WTC11 (cell line): ENCODE measurements around the gene ASIP. TPM values are rescaled to one million over a fixed set of nuclear protein-coding genes. Genes with fewer than 3 reads are reported as not detected.

Experiments used
- ATAC-seq: fragments of 200-7000 bp; cut with Tn5 transposase; 2 replicates; pipeline ENCODE4 v1.10.0; 2021; ENCODE audit warnings: mild to moderate bottlenecking, moderate library complexity
- CTCF ChIA-PET: fragments of 300-600 bp; sonication (Branson Sonifier 250); formaldehyde crosslinking; loops from one replicate; lab custom pipeline; 2021; ENCODE audit warnings: antibody characterized with exemption; lab: Charles Lee
- POLR2A ChIA-PET: fragments of 350-600 bp; sonication (Branson Sonifier 250); formaldehyde crosslinking; loops from one replicate; lab custom pipeline; 2021; ENCODE audit warnings: antibody characterized with exemption; lab: Charles Lee
- DNase-seq: peaks from one replicate; pipeline ENCODE4 v3.0.0; 2021; ENCODE audit warnings: low spot score
- H3K27ac Mint-ChIP-seq: 2 replicates; pipeline ENCODE4 v1.8.0; 2021; ENCODE audit warnings: mixed read lengths
- H3K27me3 Mint-ChIP-seq: 2 replicates; pipeline ENCODE4 v1.8.0; 2021; ENCODE audit warnings: low read depth, mild to moderate bottlenecking, moderate library complexity, mixed read lengths
- H3K36me3 Mint-ChIP-seq: 2 replicates; pipeline ENCODE4 v1.8.0; 2021; ENCODE audit warnings: mixed read lengths
- H3K4me1 Mint-ChIP-seq: 2 replicates; pipeline ENCODE4 v1.8.0; 2022; ENCODE audit warnings: mixed read lengths
- H3K4me3 Mint-ChIP-seq: 2 replicates; pipeline ENCODE4 v1.8.0; 2021; ENCODE audit warnings: mild to moderate bottlenecking, moderate library complexity, mixed read lengths
- H3K9me3 Mint-ChIP-seq: 2 replicates; pipeline ENCODE4 v1.8.0; 2021; ENCODE audit warnings: mixed read lengths
- ATF6 ChIP-seq: sonication (generic); formaldehyde crosslinking; IDR thresholded peaks from 2 replicates; pipeline ENCODE4 v1.8.1; 2023; ENCODE audit warnings: mild to moderate bottlenecking, missing genetic modification reagents
- CREB1 ChIP-seq: sonication (generic); formaldehyde crosslinking; IDR thresholded peaks from 2 replicates; pipeline ENCODE4 v1.8.0; 2023; ENCODE audit warnings: mild to moderate bottlenecking, missing genetic modification reagents
- E2F5 ChIP-seq: sonication (generic); formaldehyde crosslinking; IDR thresholded peaks from 2 replicates; pipeline ENCODE4 v1.8.1; 2022; ENCODE audit warnings: mild to moderate bottlenecking, moderate library complexity, missing genetic modification reagents
- JUN ChIP-seq: sonication (generic); formaldehyde crosslinking; IDR thresholded peaks from 2 replicates; pipeline ENCODE4 v1.8.0; 2023; ENCODE audit warnings: mild to moderate bottlenecking, missing genetic modification reagents
- MAX ChIP-seq: sonication (generic); formaldehyde crosslinking; IDR thresholded peaks from 2 replicates; pipeline ENCODE4 v1.8.0; 2022; ENCODE audit warnings: mild to moderate bottlenecking, missing genetic modification reagents
- MLX ChIP-seq: sonication (generic); formaldehyde crosslinking; IDR thresholded peaks from 2 replicates; pipeline ENCODE4 v1.8.1; 2023; ENCODE audit warnings: mild to moderate bottlenecking, missing genetic modification reagents, moderate library complexity
- MYBL2 ChIP-seq: sonication (generic); formaldehyde crosslinking; IDR thresholded peaks from 2 replicates; pipeline ENCODE4 v1.8.1; 2023; ENCODE audit warnings: mild to moderate bottlenecking, moderate library complexity, missing genetic modification reagents
- PRRX2 ChIP-seq: fragments of 250-450 bp; sonication (Bioruptor Pico); IDR thresholded peaks from 2 replicates; pipeline ENCODE4 v1.8.0; 2021; ENCODE audit warnings: mild to moderate bottlenecking
- SOX15 ChIP-seq: fragments of 250-450 bp; sonication (Bioruptor Pico); IDR thresholded peaks from 2 replicates; pipeline ENCODE4 v1.9.0; 2021; ENCODE audit warnings: mild to moderate bottlenecking
- SP1 ChIP-seq: sonication (generic); formaldehyde crosslinking; conservative IDR thresholded peaks from 2 replicates; pipeline ENCODE4 v1.8.1; 2022; ENCODE audit warnings: missing genetic modification reagents
- USF1 ChIP-seq: sonication (generic); formaldehyde crosslinking; IDR thresholded peaks from 2 replicates; pipeline ENCODE4 v1.8.0; 2022; ENCODE audit warnings: mild to moderate bottlenecking, missing genetic modification reagents
- USF2 ChIP-seq: sonication (generic); formaldehyde crosslinking; IDR thresholded peaks from 2 replicates; pipeline ENCODE4 v1.8.1; 2023; ENCODE audit warnings: mild to moderate bottlenecking, missing genetic modification reagents, moderate library complexity
- ZNF138 ChIP-seq: sonication (generic); formaldehyde crosslinking; conservative IDR thresholded peaks from 2 replicates; pipeline ENCODE4 v1.8.1; 2022; ENCODE audit warnings: mild to moderate bottlenecking, moderate library complexity, missing genetic modification reagents
- ZNF219 ChIP-seq: sonication (generic); formaldehyde crosslinking; IDR thresholded peaks from 2 replicates; pipeline ENCODE4 v1.8.0; 2023; ENCODE audit warnings: missing genetic modification reagents, mild to moderate bottlenecking, borderline replicate concordance
- ZNF423 ChIP-seq: fragments of 250-450 bp; sonication (Bioruptor Pico); IDR thresholded peaks from 2 replicates; pipeline ENCODE4 v2.1.2; 2022; ENCODE audit warnings: mild to moderate bottlenecking, moderate library complexity
- ZNF512 ChIP-seq: sonication (generic); formaldehyde crosslinking; IDR thresholded peaks from 2 replicates; pipeline ENCODE4 v1.8.1; 2022; ENCODE audit warnings: missing genetic modification reagents, borderline replicate concordance
- total RNA-seq: library from RNA; stranded (reverse); gene quantifications from 3 replicates; pipeline ENCODE4 v1.2.3, GENCODE V29; 2021
- TF ChIP-seq, protein P1 (sequence below): sonication (generic); formaldehyde crosslinking; IDR thresholded peaks from 2 replicates; pipeline ENCODE4 v1.8.0; 2023; ENCODE audit warnings: missing genetic modification reagents, mild to moderate bottlenecking, borderline replicate concordance
- TF ChIP-seq, protein P2 (sequence below): sonication (generic); formaldehyde crosslinking; IDR thresholded peaks from 2 replicates; pipeline ENCODE4 v1.8.1; 2022; ENCODE audit warnings: low read depth, mild to moderate bottlenecking, moderate library complexity, missing genetic modification reagents, borderline replicate concordance
- TF ChIP-seq, protein P3 (sequence below): fragments of 200-600 bp; IDR thresholded peaks from 2 replicates; pipeline ENCODE4 v1.8.0; 2022; ENCODE audit warnings: antibody characterized with exemption
- TF ChIP-seq, protein P4 (sequence below): fragments of 250-450 bp; sonication (Bioruptor Pico); IDR thresholded peaks from 2 replicates; pipeline ENCODE4 v1.9.0; 2021; ENCODE audit warnings: mild to moderate bottlenecking

ASIP gene
- total RNA-seq, 1 experiment from 2014 or later = not detected

DNA sequence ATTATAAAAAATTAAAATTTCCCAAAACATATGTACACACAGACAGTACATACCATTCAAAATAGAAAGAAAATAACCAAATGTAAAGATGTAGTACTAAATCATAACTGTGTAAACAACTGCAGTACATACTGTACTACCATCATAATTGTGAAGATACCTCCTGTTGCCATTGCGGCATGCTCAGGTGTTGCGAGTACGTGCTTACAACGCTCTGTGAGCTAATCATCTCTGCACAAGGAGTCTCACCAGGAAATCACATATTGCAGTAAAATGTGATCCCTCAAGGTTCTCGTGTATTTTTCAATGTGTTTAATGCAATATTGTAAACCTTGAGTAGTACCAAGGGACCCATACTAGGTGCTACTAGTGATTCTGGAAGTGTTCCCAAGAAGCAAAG, 22.9 kb downstream of the ASIP start:
- DNase-seq (no peak), ATAC-seq (no peak)
- H3K9me3 Mint-ChIP-seq = no peaks in the 10 kb centered on the region
- ChIA-PET POLR2A (no interaction called here), CTCF (no interaction called here)
- no peak overlapping the region for H3K4me3 Mint-ChIP-seq
- no peak overlapping the region for H3K27ac Mint-ChIP-seq
- H3K36me3 Mint-ChIP-seq = no peaks in the 10 kb centered on the region
- peaks cover 4% of the 10 kb centered on the region for H3K27me3 Mint-ChIP-seq
- peaks cover 3% of the 10 kb centered on the region; the same call in 1 of the 2 replicates for H3K4me1 Mint-ChIP-seq
- TF ChIP-seq CREB1 (CRISPR knock-in tag) = no peak
- no peak for TF ChIP-seq ATF6 (CRISPR knock-in tag)
- no peak for TF ChIP-seq ZNF219 (CRISPR knock-in tag)
- TF ChIP-seq MAX (CRISPR knock-in tag) = no peak
- TF ChIP-seq MLX (CRISPR knock-in tag) = no peak
- no peak for TF ChIP-seq ZNF138 (CRISPR knock-in tag)
- TF ChIP-seq, protein P1, sequence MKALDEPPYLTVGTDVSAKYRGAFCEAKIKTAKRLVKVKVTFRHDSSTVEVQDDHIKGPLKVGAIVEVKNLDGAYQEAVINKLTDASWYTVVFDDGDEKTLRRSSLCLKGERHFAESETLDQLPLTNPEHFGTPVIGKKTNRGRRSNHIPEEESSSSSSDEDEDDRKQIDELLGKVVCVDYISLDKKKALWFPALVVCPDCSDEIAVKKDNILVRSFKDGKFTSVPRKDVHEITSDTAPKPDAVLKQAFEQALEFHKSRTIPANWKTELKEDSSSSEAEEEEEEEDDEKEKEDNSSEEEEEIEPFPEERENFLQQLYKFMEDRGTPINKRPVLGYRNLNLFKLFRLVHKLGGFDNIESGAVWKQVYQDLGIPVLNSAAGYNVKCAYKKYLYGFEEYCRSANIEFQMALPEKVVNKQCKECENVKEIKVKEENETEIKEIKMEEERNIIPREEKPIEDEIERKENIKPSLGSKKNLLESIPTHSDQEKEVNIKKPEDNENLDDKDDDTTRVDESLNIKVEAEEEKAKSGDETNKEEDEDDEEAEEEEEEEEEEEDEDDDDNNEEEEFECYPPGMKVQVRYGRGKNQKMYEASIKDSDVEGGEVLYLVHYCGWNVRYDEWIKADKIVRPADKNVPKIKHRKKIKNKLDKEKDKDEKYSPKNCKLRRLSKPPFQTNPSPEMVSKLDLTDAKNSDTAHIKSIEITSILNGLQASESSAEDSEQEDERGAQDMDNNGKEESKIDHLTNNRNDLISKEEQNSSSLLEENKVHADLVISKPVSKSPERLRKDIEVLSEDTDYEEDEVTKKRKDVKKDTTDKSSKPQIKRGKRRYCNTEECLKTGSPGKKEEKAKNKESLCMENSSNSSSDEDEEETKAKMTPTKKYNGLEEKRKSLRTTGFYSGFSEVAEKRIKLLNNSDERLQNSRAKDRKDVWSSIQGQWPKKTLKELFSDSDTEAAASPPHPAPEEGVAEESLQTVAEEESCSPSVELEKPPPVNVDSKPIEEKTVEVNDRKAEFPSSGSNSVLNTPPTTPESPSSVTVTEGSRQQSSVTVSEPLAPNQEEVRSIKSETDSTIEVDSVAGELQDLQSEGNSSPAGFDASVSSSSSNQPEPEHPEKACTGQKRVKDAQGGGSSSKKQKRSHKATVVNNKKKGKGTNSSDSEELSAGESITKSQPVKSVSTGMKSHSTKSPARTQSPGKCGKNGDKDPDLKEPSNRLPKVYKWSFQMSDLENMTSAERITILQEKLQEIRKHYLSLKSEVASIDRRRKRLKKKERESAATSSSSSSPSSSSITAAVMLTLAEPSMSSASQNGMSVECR (CRISPR knock-in tag) = no peak
- no peak for TF ChIP-seq USF1
- TF ChIP-seq, protein P2, sequence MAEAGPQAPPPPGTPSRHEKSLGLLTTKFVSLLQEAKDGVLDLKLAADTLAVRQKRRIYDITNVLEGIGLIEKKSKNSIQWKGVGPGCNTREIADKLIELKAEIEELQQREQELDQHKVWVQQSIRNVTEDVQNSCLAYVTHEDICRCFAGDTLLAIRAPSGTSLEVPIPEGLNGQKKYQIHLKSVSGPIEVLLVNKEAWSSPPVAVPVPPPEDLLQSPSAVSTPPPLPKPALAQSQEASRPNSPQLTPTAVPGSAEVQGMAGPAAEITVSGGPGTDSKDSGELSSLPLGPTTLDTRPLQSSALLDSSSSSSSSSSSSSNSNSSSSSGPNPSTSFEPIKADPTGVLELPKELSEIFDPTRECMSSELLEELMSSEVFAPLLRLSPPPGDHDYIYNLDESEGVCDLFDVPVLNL (CRISPR knock-in tag) = no peak
- no peak for TF ChIP-seq PRRX2 (CRISPR knock-in tag)
- TF ChIP-seq SP1 (CRISPR knock-in tag) = no peak
- TF ChIP-seq USF2 (CRISPR knock-in tag) = no peak
- no peak for TF ChIP-seq E2F5
- no peak for TF ChIP-seq JUN (CRISPR knock-in tag)
- TF ChIP-seq MYBL2 (CRISPR knock-in tag) = no peak
- TF ChIP-seq ZNF512 (CRISPR knock-in tag) = no peak
- TF ChIP-seq SOX15 (CRISPR knock-in tag) = no peak
- TF ChIP-seq, protein P3, sequence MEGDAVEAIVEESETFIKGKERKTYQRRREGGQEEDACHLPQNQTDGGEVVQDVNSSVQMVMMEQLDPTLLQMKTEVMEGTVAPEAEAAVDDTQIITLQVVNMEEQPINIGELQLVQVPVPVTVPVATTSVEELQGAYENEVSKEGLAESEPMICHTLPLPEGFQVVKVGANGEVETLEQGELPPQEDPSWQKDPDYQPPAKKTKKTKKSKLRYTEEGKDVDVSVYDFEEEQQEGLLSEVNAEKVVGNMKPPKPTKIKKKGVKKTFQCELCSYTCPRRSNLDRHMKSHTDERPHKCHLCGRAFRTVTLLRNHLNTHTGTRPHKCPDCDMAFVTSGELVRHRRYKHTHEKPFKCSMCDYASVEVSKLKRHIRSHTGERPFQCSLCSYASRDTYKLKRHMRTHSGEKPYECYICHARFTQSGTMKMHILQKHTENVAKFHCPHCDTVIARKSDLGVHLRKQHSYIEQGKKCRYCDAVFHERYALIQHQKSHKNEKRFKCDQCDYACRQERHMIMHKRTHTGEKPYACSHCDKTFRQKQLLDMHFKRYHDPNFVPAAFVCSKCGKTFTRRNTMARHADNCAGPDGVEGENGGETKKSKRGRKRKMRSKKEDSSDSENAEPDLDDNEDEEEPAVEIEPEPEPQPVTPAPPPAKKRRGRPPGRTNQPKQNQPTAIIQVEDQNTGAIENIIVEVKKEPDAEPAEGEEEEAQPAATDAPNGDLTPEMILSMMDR = no peak
- no peak for TF ChIP-seq ZNF423 (CRISPR knock-in tag)
- TF ChIP-seq, protein P4, sequence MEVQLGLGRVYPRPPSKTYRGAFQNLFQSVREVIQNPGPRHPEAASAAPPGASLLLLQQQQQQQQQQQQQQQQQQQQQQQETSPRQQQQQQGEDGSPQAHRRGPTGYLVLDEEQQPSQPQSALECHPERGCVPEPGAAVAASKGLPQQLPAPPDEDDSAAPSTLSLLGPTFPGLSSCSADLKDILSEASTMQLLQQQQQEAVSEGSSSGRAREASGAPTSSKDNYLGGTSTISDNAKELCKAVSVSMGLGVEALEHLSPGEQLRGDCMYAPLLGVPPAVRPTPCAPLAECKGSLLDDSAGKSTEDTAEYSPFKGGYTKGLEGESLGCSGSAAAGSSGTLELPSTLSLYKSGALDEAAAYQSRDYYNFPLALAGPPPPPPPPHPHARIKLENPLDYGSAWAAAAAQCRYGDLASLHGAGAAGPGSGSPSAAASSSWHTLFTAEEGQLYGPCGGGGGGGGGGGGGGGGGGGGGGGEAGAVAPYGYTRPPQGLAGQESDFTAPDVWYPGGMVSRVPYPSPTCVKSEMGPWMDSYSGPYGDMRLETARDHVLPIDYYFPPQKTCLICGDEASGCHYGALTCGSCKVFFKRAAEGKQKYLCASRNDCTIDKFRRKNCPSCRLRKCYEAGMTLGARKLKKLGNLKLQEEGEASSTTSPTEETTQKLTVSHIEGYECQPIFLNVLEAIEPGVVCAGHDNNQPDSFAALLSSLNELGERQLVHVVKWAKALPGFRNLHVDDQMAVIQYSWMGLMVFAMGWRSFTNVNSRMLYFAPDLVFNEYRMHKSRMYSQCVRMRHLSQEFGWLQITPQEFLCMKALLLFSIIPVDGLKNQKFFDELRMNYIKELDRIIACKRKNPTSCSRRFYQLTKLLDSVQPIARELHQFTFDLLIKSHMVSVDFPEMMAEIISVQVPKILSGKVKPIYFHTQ = no peak
